Astrocyte (in vitro differentiated cells and primary cell): Measurements from ENCODE around the gene GAS6. TPM values are rescaled to one million over a fixed set of nuclear protein-coding genes. Genes with fewer than 3 reads are reported as not detected.

Source experiments
- DNase-seq: peaks from one replicate; pipeline ENCODE4 v3.0.0-alpha.2; 2010; ENCODE audit warnings: low read depth
- FAIRE-seq: peaks from 2 replicates; lab custom pipeline; 2011; peaks lifted over from hg19 to GRCh38; lab: Jason Lieb, UNC
- H2AFZ ChIP-seq: 2 replicates; pipeline ENCODE4 v1.6.0; 2012; ENCODE audit warnings: low read depth, low read length, inconsistent platforms
- H3K27ac ChIP-seq: 2 replicates; pipeline ENCODE4 v1.5.1; 2011; ENCODE audit warnings: low read depth, low read length, inconsistent platforms
- H3K27me3 ChIP-seq: 2 replicates; pipeline ENCODE4 v1.6.0; 2011; ENCODE audit warnings: low read length, inconsistent platforms; ENCODE audit not compliant: insufficient read depth
- H3K36me3 ChIP-seq: 2 replicates; pipeline ENCODE4 v1.5.1; 2011; ENCODE audit warnings: low read length, inconsistent platforms; ENCODE audit not compliant: insufficient read depth
- H3K4me1 ChIP-seq: 2 replicates; pipeline ENCODE4 v1.5.1; 2011; ENCODE audit warnings: low read length, inconsistent platforms; ENCODE audit not compliant: insufficient read depth
- H3K4me2 ChIP-seq: 2 replicates; pipeline ENCODE4 v1.6.0; 2012; ENCODE audit warnings: low read length, inconsistent platforms
- H3K4me3 ChIP-seq: 2 replicates; pipeline ENCODE4 v1.5.1; 2011; ENCODE audit warnings: low read depth, mild to moderate bottlenecking, low read length, inconsistent platforms; ENCODE audit not compliant: insufficient read depth
- H3K79me2 ChIP-seq: 2 replicates; pipeline ENCODE4 v1.6.0; 2012; ENCODE audit warnings: mild to moderate bottlenecking, low read length, inconsistent platforms; ENCODE audit not compliant: insufficient read depth
- H3K9ac ChIP-seq: 2 replicates; pipeline ENCODE4 v1.6.0; 2012; ENCODE audit warnings: mild to moderate bottlenecking, low read length, inconsistent platforms
- H3K9me3 ChIP-seq: 2 replicates; pipeline ENCODE4 v1.5.1; 2012; ENCODE audit warnings: low read depth, mild to moderate bottlenecking, low read length, inconsistent platforms; ENCODE audit not compliant: insufficient read depth
- H4K20me1 ChIP-seq: 2 replicates; pipeline ENCODE4 v1.6.0; 2012; ENCODE audit warnings: low read length, inconsistent platforms; ENCODE audit not compliant: insufficient read depth
- H3K27ac Mint-ChIP-seq: one replicate; pipeline ENCODE4 v1.8.0; 2021; ENCODE audit warnings: mild to moderate bottlenecking, mixed read lengths; ENCODE audit not compliant: unreplicated experiment
- H3K27me3 Mint-ChIP-seq: one replicate; pipeline ENCODE4 v1.8.0; 2021; ENCODE audit warnings: low read depth, mixed read lengths; ENCODE audit not compliant: unreplicated experiment
- H3K36me3 Mint-ChIP-seq: one replicate; pipeline ENCODE4 v1.8.0; 2021; ENCODE audit warnings: low read depth, mixed read lengths; ENCODE audit not compliant: unreplicated experiment
- H3K4me1 Mint-ChIP-seq: one replicate; pipeline ENCODE4 v1.8.0; 2021; ENCODE audit warnings: low read depth, mixed read lengths; ENCODE audit not compliant: unreplicated experiment
- H3K4me3 Mint-ChIP-seq: one replicate; pipeline ENCODE4 v1.8.0; 2021; ENCODE audit warnings: mild to moderate bottlenecking, moderate library complexity, mixed read lengths; ENCODE audit not compliant: unreplicated experiment
- H3K9me3 Mint-ChIP-seq: one replicate; pipeline ENCODE4 v1.8.0; 2021; ENCODE audit warnings: mild to moderate bottlenecking, mixed read lengths; ENCODE audit not compliant: unreplicated experiment
- EZH2 ChIP-seq: IDR thresholded peaks from 2 replicates; pipeline ENCODE4 v1.6.1; 2012; ENCODE audit warnings: mild to moderate bottlenecking, low read length, inconsistent platforms; ENCODE audit not compliant: insufficient read depth
- total RNA-seq: library from RNA; stranded (reverse); gene quantifications from 2 replicates; pipeline ENCODE4 v1.2.1, GENCODE V29; 2021
- TF ChIP-seq, protein P1 (sequence below): IDR thresholded peaks from 2 replicates; pipeline ENCODE4 v1.5.1; 2011; ENCODE audit warnings: low read depth, mild to moderate bottlenecking, inconsistent platforms, low read length, moderate library complexity; ENCODE audit not compliant: insufficient read depth

GAS6 gene
- total RNA-seq, 1 donor from 2014 or later, result 287 TPM

GRCh38 chr13:113798200-113798811 lies 65.6 kb downstream of the GAS6 start:
- no peak overlapping the region for H3K4me2 ChIP-seq
- Mint-ChIP-seq H3K27me3 (peaks cover 10% of the 10 kb centered on the region), H3K9me3 (peaks cover 2% of the 10 kb centered on the region), H3K4me1 (peaks cover 1% of the 10 kb centered on the region), H3K36me3 (peaks cover 5% of the 10 kb centered on the region), H3K27ac (no peak overlapping the region), H3K4me3 (no peak overlapping the region)
- FAIRE-seq (no peak), DNase-seq (no peak)
- H3K27me3 ChIP-seq, result peaks cover 3% of the 10 kb centered on the region
- H3K27ac ChIP-seq, result no peak overlapping the region
- no peaks in the 10 kb centered on the region for H3K79me2 ChIP-seq
- H3K9me3 ChIP-seq, result no peaks in the 10 kb centered on the region
- no peak overlapping the region for H3K4me3 ChIP-seq
- no peak overlapping the region for H2AFZ ChIP-seq
- no peaks in the 10 kb centered on the region for H4K20me1 ChIP-seq
- TF ChIP-seq, protein P1, sequence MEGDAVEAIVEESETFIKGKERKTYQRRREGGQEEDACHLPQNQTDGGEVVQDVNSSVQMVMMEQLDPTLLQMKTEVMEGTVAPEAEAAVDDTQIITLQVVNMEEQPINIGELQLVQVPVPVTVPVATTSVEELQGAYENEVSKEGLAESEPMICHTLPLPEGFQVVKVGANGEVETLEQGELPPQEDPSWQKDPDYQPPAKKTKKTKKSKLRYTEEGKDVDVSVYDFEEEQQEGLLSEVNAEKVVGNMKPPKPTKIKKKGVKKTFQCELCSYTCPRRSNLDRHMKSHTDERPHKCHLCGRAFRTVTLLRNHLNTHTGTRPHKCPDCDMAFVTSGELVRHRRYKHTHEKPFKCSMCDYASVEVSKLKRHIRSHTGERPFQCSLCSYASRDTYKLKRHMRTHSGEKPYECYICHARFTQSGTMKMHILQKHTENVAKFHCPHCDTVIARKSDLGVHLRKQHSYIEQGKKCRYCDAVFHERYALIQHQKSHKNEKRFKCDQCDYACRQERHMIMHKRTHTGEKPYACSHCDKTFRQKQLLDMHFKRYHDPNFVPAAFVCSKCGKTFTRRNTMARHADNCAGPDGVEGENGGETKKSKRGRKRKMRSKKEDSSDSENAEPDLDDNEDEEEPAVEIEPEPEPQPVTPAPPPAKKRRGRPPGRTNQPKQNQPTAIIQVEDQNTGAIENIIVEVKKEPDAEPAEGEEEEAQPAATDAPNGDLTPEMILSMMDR, result no peak
- TF ChIP-seq EZH2, result no peak
- H3K9ac ChIP-seq, result no peak overlapping the region
- peaks cover 7% of the 10 kb centered on the region for H3K4me1 ChIP-seq
- no peaks in the 10 kb centered on the region for H3K36me3 ChIP-seq

- peaks cover 4% of the 10 kb centered on the region for H3K4me1 ChIP-seq
- H2AFZ ChIP-seq, result no peak overlapping the region
- no peaks in the 10 kb centered on the region for H3K9me3 ChIP-seq
- no peaks in the 10 kb centered on the region for H3K79me2 ChIP-seq
- Mint-ChIP-seq H3K9me3 (peaks cover 2% of the 10 kb centered on the region), H3K4me1 (peaks cover 1% of the 10 kb centered on the region), H3K27ac (no peak overlapping the region), H3K4me3 (no peak overlapping the region), H3K36me3 (peaks cover 7% of the 10 kb centered on the region), H3K27me3 (peaks cover 20% of the 10 kb centered on the region)
- no peaks in the 10 kb centered on the region for H4K20me1 ChIP-seq
- H3K9ac ChIP-seq, result no peak overlapping the region
- no peak overlapping the region for H3K4me2 ChIP-seq
- TF ChIP-seq, protein P1, result no peak
- TF ChIP-seq EZH2, result no peak
- no peaks in the 10 kb centered on the region for H3K36me3 ChIP-seq
- no peak for DNase-seq
- peaks cover 3% of the 10 kb centered on the region for H3K27me3 ChIP-seq
- H3K4me3 ChIP-seq, result no peak overlapping the region
- no peak overlapping the region for H3K27ac ChIP-seq
- FAIRE-seq, result no peak
Observed at GRCh38 chr13:113796964-113797676, 66.8 kb downstream of the GAS6 start.
